HCT116 (cell line): ENCODE results near the gene UMODL1. TPM values are rescaled to one million over a fixed set of nuclear protein-coding genes. Genes with fewer than 3 reads are reported as not detected.

Experiments
- ATAC-seq: fragments of 200-7000 bp; cut with Tn5 transposase; 2 replicates; pipeline ENCODE4 v1.9.1; 2020; ENCODE audit warnings: mild to moderate bottlenecking, moderate library complexity
- BruUV-seq: library from RNA; stranded (reverse); fragments of 400-500 nt; replicated peaks from 2 replicates; lab custom pipeline; 2021; lab: Mats Ljungman, UMichigan
- CTCF ChIA-PET: fragments of 300-600 bp; sonication (Branson Sonifier 250); formaldehyde crosslinking; loops from one replicate; lab custom pipeline; 2021; ENCODE audit warnings: antibody characterized with exemption; lab: Charles Lee
- POLR2A ChIA-PET: fragments of 300-600, 350-600 bp; sonication (Branson Sonifier 250); formaldehyde crosslinking; loops from one replicate; lab custom pipeline; 2021; ENCODE audit warnings: antibody characterized with exemption; lab: Charles Lee
- RAD21 ChIA-PET, 2 experiments: fragments of 300-600 bp; sonication (Branson Sonifier 250); formaldehyde crosslinking; loops; one replicate each; lab custom pipeline; 2023; ENCODE audit warnings: low total read pairs in 2 of 2; ENCODE audit not compliant: uncharacterized antibody in 2 of 2, unreplicated experiment in 2 of 2, low non-redundant PET in 1 of 2; lab: Charles Lee
- DNase-seq: peaks from one replicate; pipeline ENCODE4 v3.0.0-alpha.2; 2010; ENCODE audit warnings: low read depth, low spot score
- H2AFZ ChIP-seq: fragments of 200-600 bp; shearing (Covaris generic), sonication (generic); 2 replicates; pipeline ENCODE4 v1.6.1; 2017; ENCODE audit warnings: low read depth, mixed run types, mixed read lengths, antibody characterized with exemption, low read length; ENCODE audit not compliant: poor library complexity, severe bottlenecking
- H3K27ac ChIP-seq: 2 replicates; pipeline ENCODE4 v1.5.1; 2012; ENCODE audit warnings: low read depth, low read length
- H3K27me3 ChIP-seq: fragments of 200-600 bp; sonication (generic); 2 replicates; pipeline ENCODE4 v1.6.1; 2016; ENCODE audit warnings: mixed run types, low read length, mixed read lengths; ENCODE audit not compliant: insufficient read depth
- H3K36me3 ChIP-seq, 2 experiments: fragments of 200-500 bp in 1 of 2; fragments of 200-600 bp in 1 of 2; sonication (Bioruptor generic) in 1 of 2; sonication (generic) in 1 of 2; 2 replicates each; pipeline versions ENCODE4 v1.5.1 to v1.6.1; 2014 to 2016; ENCODE audit warnings: low read length in 2 of 2, inconsistent platforms in 1 of 2, mixed read lengths in 1 of 2, mixed run types in 1 of 2; ENCODE audit not compliant: insufficient read depth in 2 of 2, control insufficient read depth in 1 of 2
- H3K4me1 ChIP-seq, 2 experiments: fragments of 200-600 bp in 1 of 2; sonication (generic) in 1 of 2; 2 replicates each; pipeline versions ENCODE4 v1.5.1 to v1.6.1; 2012 to 2017; ENCODE audit warnings: low read length in 2 of 2, inconsistent platforms in 1 of 2, mild to moderate bottlenecking in 1 of 2, mixed read lengths in 1 of 2, mixed run types in 1 of 2, moderate library complexity in 1 of 2; ENCODE audit not compliant: insufficient read depth in 2 of 2, control insufficient read depth in 1 of 2
- H3K4me2 ChIP-seq: fragments of 200-600 bp; sonication (generic); 2 replicates; pipeline ENCODE4 v1.6.1; 2017; ENCODE audit warnings: mixed run types, low read length, mixed read lengths
- H3K4me3 ChIP-seq, 2 experiments: fragments of 200-600 bp in 1 of 2; sonication (generic) in 1 of 2; replicated peaks in 1 of 2; 2 replicates each; pipeline ENCODE4 v1.5.1; 2011 to 2016; ENCODE audit warnings: low read length in 2 of 2, control low read depth in 1 of 2, low read depth in 1 of 2, mild to moderate bottlenecking in 1 of 2, mixed read lengths in 1 of 2, mixed run types in 1 of 2
- H3K79me2 ChIP-seq: fragments of 200-600 bp; sonication (generic); 2 replicates; pipeline ENCODE4 v1.6.1; 2017; ENCODE audit warnings: mild to moderate bottlenecking, mixed run types, low read length, moderate library complexity, mixed read lengths; ENCODE audit not compliant: insufficient read depth
- H3K9ac ChIP-seq: fragments of 200-600 bp; sonication (generic); 2 replicates; pipeline ENCODE4 v1.6.1; 2016; ENCODE audit warnings: low read length, mixed read lengths
- H3K9me2 ChIP-seq: fragments of 200-600 bp; sonication (generic), shearing (Covaris generic); 2 replicates; pipeline ENCODE4 v1.6.1; 2017; ENCODE audit warnings: mixed run types, mild to moderate bottlenecking, moderate library complexity; ENCODE audit not compliant: insufficient read depth
- H3K9me3 ChIP-seq, 2 experiments: fragments of 200-500 bp in 1 of 2; fragments of 200-600 bp in 1 of 2; sonication (Bioruptor generic) in 1 of 2; sonication (generic) in 1 of 2; 2 replicates each; pipeline ENCODE4 v1.6.1; 2014 to 2017; ENCODE audit warnings: low read length in 2 of 2, mixed read lengths in 2 of 2, inconsistent platforms in 1 of 2, low read depth in 1 of 2, mild to moderate bottlenecking in 1 of 2, mixed run types in 1 of 2, moderate library complexity in 1 of 2; ENCODE audit not compliant: control insufficient read depth in 1 of 2, insufficient read depth in 1 of 2
- H4K20me1 ChIP-seq: fragments of 200-600 bp; sonication (generic), shearing (Covaris generic); 2 replicates; pipeline ENCODE4 v1.6.1; 2017; ENCODE audit warnings: mixed run types, mild to moderate bottlenecking, moderate library complexity; ENCODE audit not compliant: insufficient read depth
- CEBPB ChIP-seq: IDR thresholded peaks from 2 replicates; pipeline ENCODE4 v1.6.1; 2012; ENCODE audit warnings: low read depth
- CTCF ChIP-seq, 3 experiments: fragments of 200-600 bp in 1 of 3; sonication (generic) in 1 of 3; IDR thresholded peaks in 2 of 3; conservative IDR thresholded peaks in 1 of 3; 2 replicates each; pipeline ENCODE4 v1.5.1; 2012 to 2017; ENCODE audit warnings: low read depth in 2 of 3, low read length in 2 of 3, antibody characterized with exemption in 1 of 3, borderline replicate concordance in 1 of 3, control low read depth in 1 of 3, mild to moderate bottlenecking in 1 of 3, mixed read lengths in 1 of 3, mixed run types in 1 of 3, moderate library complexity in 1 of 3; ENCODE audit not compliant: insufficient read depth in 1 of 3
- FOSL1 ChIP-seq: IDR thresholded peaks from 2 replicates; pipeline ENCODE4 v1.6.1; 2012; ENCODE audit warnings: low read depth
- JUND ChIP-seq: IDR thresholded peaks from 2 replicates; pipeline ENCODE4 v1.6.1; 2012
- POLR2AphosphoS5 ChIP-seq: IDR thresholded peaks from 2 replicates; pipeline ENCODE4 v1.6.1; 2011; ENCODE audit warnings: mild to moderate bottlenecking, low read depth, low read length, moderate library complexity
- ZFX ChIP-seq: fragments of 450-650 bp; IDR thresholded peaks from 2 replicates; pipeline ENCODE4 v1.6.1; 2017
- intact Hi-C: fragments of 100-400 bp; cut with micrococcal nuclease; formaldehyde crosslinking; loops from 2 replicates; pipeline ENCODE4 v1.10.0; 2022
- total RNA-seq: library from RNA; stranded (reverse); gene quantifications from one replicate; pipeline ENCODE4 v1.2.1, GENCODE V29; 2021; ENCODE audit not compliant: unreplicated experiment

UMODL1 gene
- total RNA-seq, 1 experiment from 2014 or later = not detected

GRCh38 chr21:42107177-42107880 is 36.2 kb downstream of the UMODL1 start:
- Histone ChIP-seq H3K9me3 (no peaks in the 10 kb centered on the region), H4K20me1 (no peaks in the 10 kb centered on the region), H3K9me2 (no peaks in the 10 kb centered on the region), H3K4me3 (no peak overlapping the region), H3K9ac (no peak overlapping the region), H3K27me3 (peaks cover 5% of the 10 kb centered on the region; the same call in 1 of the 2 replicates), H3K79me2 (no peaks in the 10 kb centered on the region), H3K36me3 (no peaks in the 10 kb centered on the region), H2AFZ (no peak overlapping the region), H3K4me2 (no peak overlapping the region), H3K27ac (no peak overlapping the region), H3K4me1 (peaks cover 0 to 4% of the 10 kb centered on the region in 2 experiments; a peak in 1 of 4 replicates)
- TF ChIP-seq ZFX (no peak), CEBPB (no peak), FOSL1 (no peak), JUND (no peak), CTCF (IDR thresholded peaks at IDR 0.05 in 2 of 3, conservative IDR thresholded peaks at IDR 0.05 in 1 of 3; ENCODE audit: borderline replicate concordance in 1 of 3, insufficient read depth in 1 of 3, low read depth in 2 of 3, low read length in 2 of 3) (peak in 1 of 3 experiments; percentile 27; a peak in 2 of 6 replicates), POLR2AphosphoS5 (no peak)
- BruUV-seq = no TSS peak
- intact Hi-C loops = no loop called here
- ChIA-PET CTCF (interaction anchor here (0.9 to 2.8 kb wide), 10 partner anchors 10 to 824 kb away, joined by 3 to 14 read pairs (median 4); no protein-coding TSS in a partner anchor), POLR2A (interaction anchor here (1.0 kb wide), 1 partner anchor 10 kb away, joined by 3 read pairs; no protein-coding TSS in a partner anchor), RAD21 (interaction anchor here (1.2 to 1.5 kb wide), 2 partner anchors 10 to 495 kb away, joined by 3 to 4 read pairs; no protein-coding TSS in a partner anchor)
- ATAC-seq (peak; percentile 65), DNase-seq (no peak)
